GM19238 (cell line): ENCODE results near the gene STK11.

Experiments used
- DNase-seq: peaks from one replicate; pipeline ENCODE4 v3.0.0; 2011; ENCODE audit warnings: low spot score; ENCODE audit not compliant: insufficient read length

STK11 gene

DNA sequence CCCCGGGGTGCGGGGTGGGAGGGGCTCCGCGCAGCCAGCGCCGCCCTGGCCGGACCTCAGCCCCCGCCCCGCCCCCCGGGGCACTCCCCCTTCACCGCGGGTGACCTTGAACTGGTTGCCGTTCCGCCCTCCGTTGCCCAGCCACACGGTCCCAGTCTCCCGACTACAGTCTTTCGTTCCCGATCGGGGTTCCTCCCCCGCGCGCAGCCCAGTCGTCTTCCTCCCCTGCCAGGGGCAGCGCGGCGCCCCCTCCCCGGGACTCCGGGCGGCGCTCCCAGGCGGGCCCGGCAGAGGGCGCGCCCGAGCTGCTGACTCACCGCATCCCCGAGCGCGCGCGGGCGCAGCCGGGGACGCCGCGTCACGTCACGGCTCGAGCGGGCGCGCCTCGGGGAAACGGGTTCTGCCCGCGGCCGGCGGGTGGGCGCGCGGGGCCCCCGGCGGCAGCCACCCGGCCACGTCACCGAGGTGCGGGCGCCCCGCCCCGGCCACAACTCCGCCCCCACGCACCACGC is 43.3 kb downstream of the STK11 start:
- peak; percentile 77 for DNase-seq

DNA sequence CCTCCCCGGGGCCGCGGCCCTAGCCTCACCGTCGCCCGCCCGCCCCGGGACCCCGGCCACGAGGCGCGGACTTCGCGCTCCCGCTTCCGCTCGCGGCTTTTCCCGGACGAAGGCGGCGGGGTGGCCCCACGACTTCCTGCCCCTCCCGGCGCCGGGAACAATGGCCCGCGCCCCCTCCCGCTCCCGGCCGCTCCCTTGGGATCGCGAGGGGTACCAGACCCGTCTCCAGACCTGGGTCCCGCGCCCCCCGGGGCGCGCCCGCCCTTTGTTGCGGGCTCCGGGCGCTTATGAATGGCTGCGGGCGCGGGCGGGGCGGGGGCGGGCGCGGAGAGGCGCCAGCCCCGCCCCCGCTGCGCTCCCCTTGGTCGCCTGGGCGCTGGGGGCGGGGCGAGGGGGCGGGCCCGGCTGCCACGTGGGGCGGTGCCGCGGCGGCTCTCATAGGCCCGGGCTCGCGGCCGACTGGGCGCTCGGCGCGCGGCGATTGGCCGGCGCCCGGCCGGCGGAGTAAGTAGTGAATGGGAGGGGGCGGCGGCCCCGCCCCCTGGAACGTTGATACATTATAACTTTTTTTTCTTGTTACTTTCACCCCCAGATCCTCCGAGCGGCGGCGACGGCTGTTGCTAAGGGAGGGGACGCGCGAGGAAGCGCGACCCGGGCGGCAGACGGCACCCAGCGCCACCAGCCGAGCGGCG is 43.9 kb downstream of the STK11 start:
- DNase-seq = peak; percentile 99

DNA sequence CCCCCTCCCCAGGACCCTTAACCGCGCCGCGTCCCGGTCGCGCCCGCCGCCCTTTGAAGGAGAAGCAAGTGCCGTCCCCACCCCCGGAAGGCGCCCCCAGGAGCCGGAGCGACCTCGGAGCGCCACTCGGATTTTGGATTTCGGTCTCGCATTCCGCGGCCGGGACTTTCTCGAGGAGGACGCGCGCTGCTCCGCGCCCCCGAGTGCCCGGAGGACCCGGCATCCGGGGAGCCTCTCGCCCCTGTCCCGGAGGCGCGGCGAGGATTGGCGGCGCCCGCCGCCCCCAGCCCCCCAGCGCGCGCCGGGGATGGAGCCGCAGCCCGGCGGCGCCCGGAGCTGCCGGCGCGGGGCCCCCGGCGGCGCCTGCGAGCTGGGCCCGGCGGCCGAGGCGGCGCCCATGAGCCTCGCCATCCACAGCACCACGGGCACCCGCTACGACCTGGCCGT is 44.4 kb downstream of the STK11 start:
- DNase-seq = no peak

DNA sequence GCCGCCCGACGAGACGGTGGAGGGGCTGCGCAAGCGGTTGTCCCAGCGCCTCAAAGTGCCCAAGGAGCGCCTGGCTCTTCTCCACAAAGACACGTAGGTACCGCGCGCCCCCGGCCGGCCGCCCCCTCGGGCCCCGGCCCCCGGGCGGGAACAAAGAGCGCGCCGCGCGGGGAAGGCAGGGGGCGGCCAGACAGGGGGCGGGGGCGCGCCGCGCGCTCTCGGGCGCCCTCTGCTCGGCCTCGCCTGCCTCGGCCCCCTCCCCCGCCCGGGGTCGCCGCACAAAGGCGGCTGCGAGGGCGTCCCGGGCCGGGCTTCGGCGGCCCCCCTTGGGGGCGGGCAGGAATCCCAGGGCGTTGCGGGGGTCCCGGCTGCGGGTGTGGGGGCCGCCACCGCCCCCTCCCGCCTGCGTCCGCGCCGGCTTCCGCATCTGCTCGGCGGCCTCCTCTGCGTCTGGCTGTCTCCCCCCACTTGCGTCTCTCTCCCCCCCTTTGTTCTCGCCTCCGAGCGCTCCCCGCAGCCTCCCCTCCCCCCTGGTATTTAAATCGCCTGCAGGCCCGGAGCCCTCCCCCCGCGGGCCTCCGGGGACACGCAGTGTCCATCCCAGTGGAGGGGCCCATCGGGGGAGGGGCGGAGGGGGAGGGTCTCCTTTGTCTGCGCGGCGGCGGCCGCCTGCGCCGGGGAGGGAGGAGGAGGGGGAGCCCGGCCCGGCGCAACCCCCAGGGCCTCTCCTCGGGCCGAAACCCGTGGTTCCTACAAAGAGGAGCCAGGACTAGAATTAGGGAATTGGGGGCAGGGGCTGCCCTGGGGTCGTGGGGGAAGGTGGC is 45.1 kb downstream of the STK11 start:
- DNase-seq = peak; percentile 75

DNA sequence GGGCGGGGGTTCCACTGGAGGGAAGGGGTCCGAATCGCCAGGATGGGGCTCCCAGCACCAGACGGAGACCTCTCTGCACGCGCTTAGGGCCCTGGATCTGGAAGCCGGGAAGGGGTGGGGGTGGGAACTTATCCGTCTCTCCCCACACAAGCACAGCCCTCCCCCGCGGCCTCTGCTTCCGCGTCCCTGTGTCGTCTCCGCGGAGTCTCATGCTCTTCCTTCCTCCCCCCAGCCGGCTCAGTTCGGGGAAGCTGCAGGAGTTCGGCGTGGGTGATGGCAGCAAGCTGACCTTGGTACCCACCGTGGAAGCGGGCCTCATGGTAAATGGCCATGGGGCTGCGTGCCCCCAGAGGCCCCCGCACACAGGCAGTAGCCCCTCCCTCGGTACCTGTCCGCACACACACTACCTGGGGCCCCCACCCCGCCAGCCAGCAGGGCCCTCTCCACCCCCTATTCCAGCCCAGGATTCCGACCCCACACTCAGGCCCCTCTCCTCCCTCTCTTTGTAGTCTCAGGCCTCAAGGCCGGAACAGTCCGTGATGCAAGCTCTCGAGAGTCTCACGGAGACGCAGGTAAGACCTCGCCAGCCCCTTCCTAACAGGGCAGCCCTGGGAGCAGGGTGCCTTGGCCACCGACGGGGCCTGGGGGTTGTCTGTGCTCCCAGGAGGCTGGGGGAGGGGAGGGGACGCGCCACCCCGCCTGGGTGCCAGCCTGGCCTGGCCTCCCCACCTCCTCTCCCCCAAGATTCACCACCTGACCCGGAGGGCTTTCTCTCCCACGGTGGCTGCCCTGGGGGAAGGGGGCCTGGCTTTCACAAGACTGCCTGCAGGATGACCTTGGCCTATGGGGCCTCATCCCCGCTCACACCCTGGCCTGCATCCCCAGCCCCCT is 46.0 kb downstream of the STK11 start:
- no peak for DNase-seq

DNA sequence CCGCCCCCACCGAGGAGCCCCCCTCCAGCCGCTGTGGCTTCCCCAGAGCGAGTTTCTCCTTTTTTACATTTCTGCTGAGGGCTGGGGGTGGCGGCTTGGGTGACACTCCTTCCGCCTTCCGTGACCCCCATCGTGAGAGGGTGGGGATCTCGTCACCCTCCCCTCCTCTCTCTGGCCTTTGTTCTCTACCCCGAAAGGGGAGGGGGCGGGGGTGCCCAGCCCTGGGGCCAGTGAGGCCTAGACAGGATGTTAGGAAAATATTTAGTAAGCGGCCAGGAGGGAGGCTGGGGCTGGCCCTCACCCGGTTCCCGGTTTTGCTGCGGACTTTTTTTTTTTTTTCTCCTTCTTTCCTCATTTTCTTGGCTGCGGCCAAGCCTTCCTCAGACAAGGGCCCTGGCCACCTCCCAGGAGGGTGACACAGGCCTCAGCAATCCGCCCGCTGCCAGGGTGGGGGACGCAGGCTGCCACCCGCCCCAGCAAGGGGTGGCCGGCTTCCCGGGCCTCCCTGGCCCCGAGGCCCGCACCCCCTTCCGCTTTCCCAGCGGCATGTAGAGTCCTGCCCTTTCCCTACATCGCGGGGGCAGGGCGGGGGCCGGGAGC is 46.7 kb downstream of the STK11 start:
- no peak for DNase-seq

DNA sequence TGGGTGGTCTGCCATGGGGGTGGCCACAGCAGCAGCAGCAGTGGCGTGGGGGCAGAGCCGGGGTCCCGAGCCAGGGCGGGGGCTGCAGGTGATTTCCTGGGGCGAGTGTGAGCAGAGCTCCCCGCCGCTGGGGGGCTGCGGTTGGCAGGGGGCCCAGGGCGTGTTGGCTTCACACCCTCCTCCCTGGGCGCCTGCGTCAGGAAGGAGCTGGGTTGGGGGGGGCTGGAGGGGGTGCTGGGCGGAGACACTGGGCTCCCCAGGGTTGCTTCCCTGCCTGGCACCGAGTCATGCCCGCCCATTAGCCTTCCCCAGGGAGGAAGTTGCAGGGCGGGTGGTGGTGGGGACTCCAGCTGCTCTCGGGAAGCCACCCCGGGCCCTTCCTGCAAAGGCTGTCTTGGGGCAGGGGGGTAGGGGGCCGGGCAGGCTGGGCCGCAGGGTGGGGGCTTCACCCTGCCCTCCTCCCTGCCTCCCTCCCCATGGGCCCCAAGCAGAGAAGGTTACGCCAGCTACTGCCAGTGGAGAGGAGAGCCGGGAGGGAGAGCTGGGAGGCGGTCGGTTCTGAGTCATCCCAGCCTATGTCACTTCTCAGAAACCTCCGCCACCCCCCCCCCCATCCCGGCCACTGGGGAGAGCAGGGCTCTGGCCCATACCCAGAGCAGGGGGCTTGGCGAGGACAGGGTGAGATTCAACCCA is 47.4 kb downstream of the STK11 start:
- peak; percentile 70 for DNase-seq

DNA sequence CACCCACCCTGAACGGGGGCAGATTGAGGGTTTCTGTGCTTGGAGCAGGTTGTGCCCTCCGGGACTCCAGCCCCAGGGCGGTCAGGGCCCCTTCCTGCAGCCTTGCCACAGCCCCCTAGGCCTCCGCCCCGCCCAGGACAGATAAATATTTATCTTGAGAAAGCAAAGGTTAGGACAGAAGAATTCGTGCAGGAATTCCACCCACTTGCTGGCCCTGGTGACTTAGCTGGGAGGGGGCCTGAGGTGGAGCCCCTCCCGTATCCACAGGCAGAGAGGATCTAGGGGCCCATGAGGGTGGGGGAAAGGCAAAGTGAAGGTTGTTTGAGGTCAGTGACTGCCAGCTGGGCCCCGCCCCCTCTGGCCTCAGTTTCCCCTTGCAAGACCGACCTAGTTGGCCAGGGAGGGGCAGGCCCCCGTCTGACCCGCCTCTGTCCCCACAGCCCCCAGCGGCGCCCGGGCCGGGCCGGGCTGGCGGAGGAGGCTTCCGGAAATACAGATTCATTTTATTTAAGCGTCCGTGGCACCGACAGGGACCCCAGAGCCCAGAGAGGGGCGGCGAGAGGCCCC is 48.0 kb downstream of the STK11 start:
- no peak for DNase-seq

DNA sequence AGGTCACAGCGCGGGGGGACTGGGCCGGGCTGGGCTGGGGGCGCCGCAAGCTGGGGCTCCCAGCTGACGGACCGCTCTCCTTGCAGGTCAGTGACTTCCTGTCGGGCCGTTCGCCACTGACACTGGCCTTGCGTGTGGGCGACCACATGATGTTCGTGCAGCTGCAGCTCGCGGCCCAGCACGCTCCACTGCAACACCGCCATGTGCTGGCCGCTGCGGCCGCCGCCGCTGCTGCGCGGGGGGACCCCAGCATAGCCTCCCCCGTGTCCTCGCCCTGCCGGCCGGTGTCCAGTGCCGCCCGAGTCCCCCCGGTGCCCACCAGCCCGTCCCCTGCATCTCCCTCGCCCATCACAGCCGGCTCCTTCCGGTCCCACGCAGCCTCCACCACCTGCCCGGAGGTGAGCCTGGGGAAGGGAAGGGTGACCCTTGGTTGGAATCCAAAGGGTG is 48.5 kb downstream of the STK11 start:
- DNase-seq = no peak

DNA sequence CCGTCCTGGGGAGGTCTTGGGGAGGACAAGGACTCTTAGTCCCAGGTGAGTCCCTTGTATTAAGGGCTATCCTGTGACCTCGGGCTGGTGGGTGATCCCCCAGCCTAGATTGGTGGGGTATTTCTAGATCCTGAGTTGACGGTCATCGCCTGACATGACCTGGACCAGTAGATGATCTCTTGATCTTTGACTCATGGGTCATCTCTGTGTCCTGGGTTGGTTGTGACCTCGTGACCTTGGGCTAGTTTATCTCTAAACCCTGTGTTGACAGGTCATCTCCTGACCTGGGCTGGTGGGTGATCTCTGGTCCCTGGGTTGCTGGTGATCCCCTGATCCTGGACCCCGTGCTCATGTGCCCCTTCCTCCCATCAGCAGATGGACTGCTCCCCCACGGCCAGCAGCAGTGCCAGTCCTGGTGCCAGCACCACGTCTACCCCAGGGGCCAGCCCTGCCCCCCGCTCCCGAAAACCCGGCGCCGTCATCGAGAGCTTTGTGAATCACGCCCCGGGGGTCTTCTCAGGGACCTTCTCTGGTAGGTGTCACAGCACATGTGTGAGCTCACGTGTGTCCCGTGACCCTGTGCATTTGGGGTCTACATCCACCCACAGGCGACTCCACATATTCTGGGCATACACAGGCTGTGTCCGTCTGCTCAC is 49.1 kb downstream of the STK11 start:
- no peak for DNase-seq

DNA sequence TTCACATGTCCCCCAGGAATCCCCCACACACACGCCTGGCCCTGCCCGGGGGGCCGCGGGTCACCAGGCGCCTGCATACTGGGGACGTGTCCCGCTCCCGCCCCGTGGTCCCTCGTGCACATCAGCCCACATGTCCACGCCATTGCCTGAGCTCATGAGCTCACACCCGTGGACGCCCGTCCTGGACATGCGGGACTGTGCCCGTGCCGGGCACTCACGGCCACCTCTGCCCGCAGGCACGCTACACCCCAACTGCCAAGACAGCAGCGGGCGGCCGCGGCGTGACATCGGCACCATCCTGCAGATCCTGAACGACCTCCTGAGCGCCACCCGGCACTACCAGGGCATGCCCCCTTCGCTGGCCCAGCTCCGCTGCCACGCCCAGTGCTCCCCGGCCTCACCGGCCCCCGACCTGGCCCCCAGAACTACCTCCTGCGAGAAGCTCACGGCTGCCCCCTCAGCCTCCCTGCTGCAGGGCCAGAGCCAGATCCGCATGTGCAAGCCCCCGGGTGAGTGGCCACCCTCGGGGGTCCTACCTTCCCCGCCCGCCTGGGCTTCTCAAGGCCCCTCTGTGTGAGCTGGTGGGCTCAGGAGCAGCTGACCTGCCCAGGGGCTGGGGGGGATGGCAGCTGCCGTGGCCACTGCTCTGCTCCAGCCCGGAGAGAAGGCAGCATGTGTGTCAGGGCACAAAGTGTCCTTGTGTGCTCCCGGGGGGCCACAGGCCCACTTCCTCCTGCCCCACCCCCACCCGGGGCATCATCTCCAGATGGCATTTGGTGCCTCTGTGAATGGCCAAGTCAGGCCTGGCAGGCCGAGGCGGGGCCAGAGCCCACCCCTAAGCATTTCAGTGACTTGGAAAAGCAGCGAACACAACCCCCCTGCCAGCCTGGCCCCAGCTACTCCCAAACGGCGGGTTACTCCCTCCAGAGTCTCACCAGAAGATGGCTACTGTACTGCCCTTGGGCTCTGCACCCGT is 49.9 kb downstream of the STK11 start:
- DNase-seq = no peak

DNA sequence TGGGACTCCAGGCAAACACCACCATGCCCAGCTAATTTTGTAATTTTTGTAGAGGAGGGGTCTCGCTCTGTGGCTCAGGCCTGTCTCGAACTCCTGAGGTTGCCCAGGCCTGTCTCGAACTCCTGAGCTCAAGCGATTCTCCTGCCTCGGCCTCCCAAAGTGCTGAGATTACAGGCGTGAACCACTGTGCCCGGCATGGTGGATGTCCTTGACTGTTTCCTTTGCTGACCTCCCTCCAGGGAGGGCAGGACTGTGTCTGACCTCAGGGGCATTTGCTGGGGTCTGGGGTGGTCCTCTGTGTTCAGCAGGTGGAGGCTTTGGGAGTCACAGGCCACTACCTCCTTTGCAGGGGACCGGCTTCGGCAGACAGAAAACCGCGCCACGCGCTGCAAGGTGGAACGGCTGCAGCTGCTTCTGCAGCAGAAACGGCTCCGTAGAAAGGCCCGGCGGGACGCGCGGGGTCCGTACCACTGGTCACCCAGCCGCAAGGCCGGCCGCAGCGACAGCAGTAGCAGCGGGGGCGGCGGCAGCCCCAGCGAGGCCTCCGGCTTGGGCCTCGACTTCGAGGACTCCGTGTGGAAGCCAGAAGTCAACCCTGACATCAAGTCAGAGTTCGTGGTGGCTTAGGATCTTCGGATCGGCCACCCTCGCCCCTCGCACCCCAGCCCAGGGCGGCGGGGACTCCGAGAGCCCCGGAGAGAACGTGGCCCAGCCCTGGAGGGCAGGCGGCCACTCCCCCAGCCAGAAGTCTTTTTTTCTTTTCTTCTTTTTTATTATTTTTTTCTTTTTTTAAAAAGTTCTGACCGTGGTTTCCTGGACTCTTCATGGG is 51.3 kb downstream of the STK11 start:
- no peak for DNase-seq

DNA sequence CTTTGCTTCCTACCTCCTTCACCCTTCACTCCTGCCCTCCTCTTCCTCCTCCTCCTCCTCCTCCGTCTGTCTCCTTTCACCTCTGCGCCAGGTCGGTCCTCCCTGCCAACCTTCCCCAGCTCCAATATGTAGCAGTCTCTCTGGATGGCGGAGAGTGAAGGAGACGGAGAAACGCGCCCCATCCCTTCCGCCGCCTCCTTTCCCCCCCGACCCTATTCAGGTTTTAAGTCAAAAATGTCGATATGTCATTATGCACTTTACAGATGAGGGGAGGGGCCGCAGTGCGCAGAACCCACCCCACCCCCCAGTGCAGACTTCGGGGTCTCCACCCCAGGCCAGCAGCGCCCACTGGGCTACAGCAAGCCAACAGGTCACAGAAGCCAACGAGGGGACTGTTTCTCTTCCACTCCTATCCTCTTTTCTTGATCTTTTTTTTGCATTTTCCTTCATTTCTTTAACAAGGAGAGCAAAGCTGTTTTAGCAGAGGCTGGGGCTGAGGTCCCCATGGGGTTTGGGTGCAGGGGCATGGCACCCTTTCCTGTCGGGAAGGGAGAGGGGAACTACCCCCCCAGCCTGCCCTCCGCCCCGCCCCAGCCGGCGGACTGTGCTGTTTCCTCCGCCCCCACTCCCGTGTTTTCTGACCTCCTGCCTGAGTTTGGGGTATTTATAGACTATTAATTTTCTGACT is 52.0 kb downstream of the STK11 start:
- no peak for DNase-seq

DNA sequence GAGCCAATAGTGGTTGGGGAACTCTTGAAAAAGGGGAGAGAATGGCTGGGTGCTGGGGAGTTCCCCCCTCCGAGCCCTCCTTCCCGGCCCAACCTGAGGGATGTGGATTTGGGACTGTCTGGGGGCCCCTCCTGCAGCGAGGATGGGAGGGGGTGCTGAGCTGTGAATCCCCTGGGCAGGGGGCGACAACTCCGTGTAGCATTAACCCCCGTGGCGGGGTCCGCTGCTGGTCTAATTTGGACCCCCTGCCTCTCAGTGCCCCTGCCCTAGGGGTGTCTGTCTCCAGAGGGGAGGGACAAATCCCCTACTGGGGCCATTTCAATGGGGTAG is 52.5 kb downstream of the STK11 start:
- no peak for DNase-seq

DNA sequence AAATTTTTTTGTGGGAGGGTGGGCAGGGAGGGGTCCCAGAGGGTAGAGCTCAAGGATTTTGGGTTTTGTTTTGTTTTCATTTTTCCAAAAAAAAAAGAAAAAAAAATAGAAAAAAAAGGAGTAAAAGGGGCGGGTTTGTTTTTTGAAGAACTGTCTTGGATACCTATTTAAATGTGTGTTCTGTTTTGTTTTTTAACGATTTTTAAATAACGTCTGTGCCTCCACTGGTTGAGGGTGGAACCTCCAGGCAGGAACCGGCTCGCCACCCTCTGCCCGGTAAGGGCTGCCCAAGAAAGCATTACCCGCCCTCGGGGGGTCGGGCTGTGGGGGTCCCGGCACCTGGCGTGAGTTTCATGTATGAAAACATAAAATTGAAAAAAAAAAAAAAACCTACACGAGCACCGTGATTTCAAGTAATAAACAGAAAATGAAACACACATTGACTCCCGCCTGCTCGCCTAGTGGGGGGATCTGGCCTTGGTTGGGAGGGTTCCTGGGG is 53.2 kb downstream of the STK11 start:
- no peak for DNase-seq

DNA sequence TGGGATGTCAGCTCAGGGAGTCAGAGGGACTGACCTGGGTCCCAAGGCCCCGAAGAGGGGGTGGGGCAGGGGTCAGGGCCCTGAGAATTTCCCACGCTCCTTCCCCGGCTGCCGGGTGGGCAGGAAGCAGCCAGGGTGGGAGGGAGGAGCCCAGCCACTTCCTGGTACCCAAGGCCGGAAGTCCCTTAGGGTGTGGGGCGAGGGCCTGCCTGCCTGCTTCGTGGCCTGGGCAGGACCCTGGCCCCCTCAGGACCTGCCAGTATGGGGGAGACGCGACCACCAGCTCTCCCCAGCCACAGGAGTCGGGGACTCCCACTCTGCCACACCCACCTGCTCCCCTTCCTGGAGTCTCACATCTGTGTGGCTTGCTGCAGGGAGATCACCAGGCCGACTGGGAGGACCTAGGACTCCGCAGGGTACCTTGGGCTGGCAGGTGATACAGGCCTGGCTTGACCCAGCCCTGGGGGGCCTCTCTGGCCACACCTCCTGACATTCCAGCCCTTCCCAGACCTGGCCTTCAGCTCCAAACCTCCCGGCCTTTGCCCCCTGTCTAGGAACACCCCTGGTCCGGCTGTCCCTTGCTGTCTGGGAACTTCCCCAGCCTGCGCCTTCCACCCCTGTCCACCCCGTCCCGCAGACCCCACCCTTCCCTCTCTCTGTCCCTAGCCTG is 53.8 kb downstream of the STK11 start:
- peak; percentile 92 for DNase-seq
